Liver (tissue), 3 donors: Measurements from ENCODE around the gene CHRM4.
A peak's percentile ranks its signal among the peaks of the same experiment; 100 is the strongest.

Experiments
- CTCF ChIP-seq: fragments of 150-350 bp; IDR thresholded peaks from 2 replicates; pipeline ENCODE4 v1.5.1; 2017; ENCODE audit warnings: improper control_type of control experiment, low read depth, low read length; ENCODE audit not compliant: missing input control
- FOXA1 ChIP-seq: IDR thresholded peaks from 2 replicates; pipeline ENCODE4 v1.6.1; 2016; ENCODE audit warnings: antibody characterized with exemption
- GABPA ChIP-seq, 2 donors: IDR thresholded peaks in 1 of 2; conservative IDR thresholded peaks in 1 of 2; 2 replicates each; pipeline ENCODE4 v1.6.1; 2016; ENCODE audit warnings: antibody characterized with exemption in 2 of 2, mild to moderate bottlenecking in 1 of 2, moderate library complexity in 1 of 2
- MAX ChIP-seq: IDR thresholded peaks from 2 replicates; pipeline ENCODE4 v1.6.1; 2016; ENCODE audit warnings: antibody characterized with exemption
- RAD21 ChIP-seq, 2 donors: IDR thresholded peaks; 2 replicates each; pipeline ENCODE4 v1.6.1; 2016; ENCODE audit warnings: antibody characterized with exemption in 2 of 2, mild to moderate bottlenecking in 2 of 2
- REST ChIP-seq: IDR thresholded peaks from 2 replicates; pipeline ENCODE4 v1.6.1; 2016; ENCODE audit warnings: antibody characterized with exemption, mild to moderate bottlenecking
- SP1 ChIP-seq: IDR thresholded peaks from 2 replicates; pipeline ENCODE4 v1.6.1; 2018; ENCODE audit warnings: antibody characterized with exemption, mild to moderate bottlenecking
- TAF1 ChIP-seq: conservative IDR thresholded peaks from 2 replicates; pipeline ENCODE4 v1.6.1; 2016; ENCODE audit warnings: antibody characterized with exemption, mild to moderate bottlenecking
- YY1 ChIP-seq: IDR thresholded peaks from 2 replicates; pipeline ENCODE4 v1.6.1; 2016; ENCODE audit warnings: antibody characterized with exemption, mild to moderate bottlenecking
- donor health status: healthy.
- donor health status: healthy.

GRCh38 chr11:46392421-46393230 lies 1.1 kb upstream of the CHRM4 start:
- TF ChIP-seq YY1 = no peak
- no peak for TF ChIP-seq GABPA (IDR thresholded peaks at IDR 0.05 in 1 of 2, conservative IDR thresholded peaks at IDR 0.05 in 1 of 2)
- no peak for TF ChIP-seq CTCF
- TF ChIP-seq REST = peak; percentile 100
- TF ChIP-seq RAD21 (IDR thresholded peaks at IDR 0.05) = peak; percentile 22 to 37
- TF ChIP-seq SP1 = peak; percentile 31
- TF ChIP-seq MAX = no peak
- no peak for TF ChIP-seq FOXA1
- no peak for TF ChIP-seq TAF1
